ENCODE results near the gene KEL. TPM values are rescaled to one million over a fixed set of nuclear protein-coding genes. Genes with fewer than 3 reads are reported as not detected.

The KEL gene
- total and polyA plus RNA-seq, 12 donors, result 0.04 to 1.3 (median 0.37) TPM; not detected in 3

- ATAC-seq, result peak in 1 of 8 donors; percentile 44
- H3K27ac ChIP-seq, result no peak overlapping the region
- no peaks in the 10 kb centered on the region for H3K36me3 ChIP-seq
- H3K9me3 ChIP-seq, result peaks cover 0 to 19% (median 12%) of the 10 kb centered on the region in 11 donors
- H3K4me3 ChIP-seq, result no peak overlapping the region
- DNase-seq, result no peak
- no peaks in the 10 kb centered on the region for H3K4me1 ChIP-seq
- peaks cover 0 to 10% (median 0%) of the 10 kb centered on the region in 7 donors for H3K27me3 ChIP-seq
- no peak for TF ChIP-seq CTCF (IDR thresholded peaks at IDR 0.05)
- 21 to 26% methylated on average over 3 of the region's 3 CpGs for WGBS, 2 donors
- intact Hi-C loops (cut with DNase I), result no loop called here
Observed at GRCh38 chr7:142956951-142957623, 5.1 kb downstream of the KEL start.

GRCh38 chr7:142954680-142955268, 7.4 kb downstream of the KEL start:
- ATAC-seq (no peak), DNase-seq (no peak)
- H3K36me3 ChIP-seq, result no peaks in the 10 kb centered on the region
- H3K27me3 ChIP-seq, result no peaks in the 10 kb centered on the region
- H3K9me3 ChIP-seq, result peaks cover 0 to 19% (median 12%) of the 10 kb centered on the region in 11 donors
- H3K4me1 ChIP-seq, result no peaks in the 10 kb centered on the region
- TF ChIP-seq CTCF (IDR thresholded peaks at IDR 0.05), result no peak
- intact Hi-C loops (cut with DNase I), result no loop called here
- H3K4me3 ChIP-seq, result no peak overlapping the region
- H3K27ac ChIP-seq, result no peak overlapping the region

GRCh38 chr7:142950235-142950634, 11.9 kb downstream of the KEL start:
- intact Hi-C loops (cut with DNase I), result no loop called here
- H3K27me3 ChIP-seq, result no peaks in the 10 kb centered on the region
- H3K36me3 ChIP-seq, result no peaks in the 10 kb centered on the region
- no peak overlapping the region for H3K27ac ChIP-seq
- peaks cover 0 to 12% (median 7%) of the 10 kb centered on the region in 11 donors for H3K9me3 ChIP-seq
- H3K4me1 ChIP-seq, result no peaks in the 10 kb centered on the region
- DNase-seq (no peak), ATAC-seq (no peak)
- no peak for TF ChIP-seq CTCF (IDR thresholded peaks at IDR 0.05)
- H3K4me3 ChIP-seq, result no peak overlapping the region

GRCh38 chr7:142948603-142949002, 13.6 kb downstream of the KEL start:
- 94 to 96% methylated on average over 4 of the region's 4 CpGs for WGBS, 2 donors
- Histone ChIP-seq H3K27me3 (no peaks in the 10 kb centered on the region), H3K9me3 (no peaks in the 10 kb centered on the region), H3K36me3 (no peaks in the 10 kb centered on the region), H3K27ac (no peak overlapping the region), H3K4me1 (no peaks in the 10 kb centered on the region), H3K4me3 (no peak overlapping the region)
- intact Hi-C loops (cut with DNase I), result no loop called here
- no peak for TF ChIP-seq CTCF (IDR thresholded peaks at IDR 0.05)
- ATAC-seq, result no peak
- no peak for DNase-seq

Data from heart right ventricle (tissue), 16 donors.